GM10266 (cell line): ENCODE results near the gene LRRC1.

Experiments
- DNase-seq: peaks from one replicate; pipeline ENCODE4 v3.0.0; 2012; ENCODE audit errors: extremely low spot score
- TF ChIP-seq, protein P1 (sequence below): IDR thresholded peaks from 2 replicates; pipeline ENCODE4 v1.5.1; 2012; ENCODE audit warnings: mild to moderate bottlenecking, low read depth; ENCODE audit not compliant: control insufficient read depth, insufficient read depth; ENCODE audit errors: missing control alignments

Gene LRRC1

DNA sequence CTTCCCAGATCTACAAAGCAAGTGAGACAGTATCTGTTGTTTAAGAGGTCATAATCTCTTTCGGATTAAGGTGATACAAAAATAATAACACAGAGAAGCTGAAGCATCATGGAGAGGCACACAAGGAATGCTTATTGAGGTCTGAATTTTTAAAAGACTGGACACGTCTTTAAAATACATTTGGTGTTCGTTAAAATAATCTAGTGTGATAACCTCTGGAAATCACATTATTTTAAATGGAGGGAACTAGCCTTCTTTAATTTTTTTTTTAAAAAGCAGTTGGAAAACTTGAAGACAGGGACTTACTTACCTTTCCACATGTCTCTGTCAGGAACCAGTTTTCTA lies 1.9 kb upstream of the LRRC1 start:
- TF ChIP-seq, protein P1, sequence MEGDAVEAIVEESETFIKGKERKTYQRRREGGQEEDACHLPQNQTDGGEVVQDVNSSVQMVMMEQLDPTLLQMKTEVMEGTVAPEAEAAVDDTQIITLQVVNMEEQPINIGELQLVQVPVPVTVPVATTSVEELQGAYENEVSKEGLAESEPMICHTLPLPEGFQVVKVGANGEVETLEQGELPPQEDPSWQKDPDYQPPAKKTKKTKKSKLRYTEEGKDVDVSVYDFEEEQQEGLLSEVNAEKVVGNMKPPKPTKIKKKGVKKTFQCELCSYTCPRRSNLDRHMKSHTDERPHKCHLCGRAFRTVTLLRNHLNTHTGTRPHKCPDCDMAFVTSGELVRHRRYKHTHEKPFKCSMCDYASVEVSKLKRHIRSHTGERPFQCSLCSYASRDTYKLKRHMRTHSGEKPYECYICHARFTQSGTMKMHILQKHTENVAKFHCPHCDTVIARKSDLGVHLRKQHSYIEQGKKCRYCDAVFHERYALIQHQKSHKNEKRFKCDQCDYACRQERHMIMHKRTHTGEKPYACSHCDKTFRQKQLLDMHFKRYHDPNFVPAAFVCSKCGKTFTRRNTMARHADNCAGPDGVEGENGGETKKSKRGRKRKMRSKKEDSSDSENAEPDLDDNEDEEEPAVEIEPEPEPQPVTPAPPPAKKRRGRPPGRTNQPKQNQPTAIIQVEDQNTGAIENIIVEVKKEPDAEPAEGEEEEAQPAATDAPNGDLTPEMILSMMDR: no peak
- DNase-seq: no peak

DNA sequence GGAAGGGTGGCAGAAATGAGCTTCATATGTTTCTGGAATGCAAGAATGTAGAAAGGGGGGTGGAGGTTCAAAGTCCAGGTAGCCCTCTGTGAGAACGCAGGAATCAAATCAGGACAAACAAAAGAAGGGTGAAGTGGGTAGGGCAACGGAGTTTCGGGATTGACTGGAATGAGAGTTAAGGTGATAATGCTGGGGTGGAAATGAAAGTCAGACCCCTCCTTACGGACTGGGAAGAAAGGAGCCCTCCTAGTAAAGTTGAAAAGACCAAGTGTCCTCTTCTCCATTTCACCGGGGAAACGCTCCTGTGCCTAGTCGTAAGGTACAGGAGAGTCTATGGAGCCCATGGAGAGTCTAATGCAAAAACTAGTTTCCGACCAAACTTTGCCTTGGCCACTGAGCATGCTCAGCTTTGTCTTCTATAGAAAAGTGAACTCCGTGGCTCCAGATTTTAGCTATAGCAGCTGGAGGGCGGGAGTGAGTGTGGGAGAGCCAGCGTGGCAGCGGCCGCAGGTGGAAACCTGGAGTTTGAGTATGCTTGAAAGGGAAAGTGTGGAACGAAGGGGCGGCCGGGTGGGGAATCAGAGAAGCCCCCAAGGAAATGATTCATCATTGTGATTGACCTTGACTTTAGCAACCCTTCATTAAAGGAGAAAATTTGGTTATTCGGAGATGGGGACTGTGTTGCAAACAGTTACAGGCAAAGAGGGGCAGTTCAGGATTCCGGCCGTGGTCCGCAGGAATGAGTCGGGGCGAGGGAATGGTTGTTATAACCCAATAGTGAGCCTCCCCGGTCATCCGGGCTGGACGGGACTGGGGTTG lies 1.3 kb upstream of the LRRC1 start:
- TF ChIP-seq, protein P1: no peak
- peak; percentile 35 for DNase-seq

DNA sequence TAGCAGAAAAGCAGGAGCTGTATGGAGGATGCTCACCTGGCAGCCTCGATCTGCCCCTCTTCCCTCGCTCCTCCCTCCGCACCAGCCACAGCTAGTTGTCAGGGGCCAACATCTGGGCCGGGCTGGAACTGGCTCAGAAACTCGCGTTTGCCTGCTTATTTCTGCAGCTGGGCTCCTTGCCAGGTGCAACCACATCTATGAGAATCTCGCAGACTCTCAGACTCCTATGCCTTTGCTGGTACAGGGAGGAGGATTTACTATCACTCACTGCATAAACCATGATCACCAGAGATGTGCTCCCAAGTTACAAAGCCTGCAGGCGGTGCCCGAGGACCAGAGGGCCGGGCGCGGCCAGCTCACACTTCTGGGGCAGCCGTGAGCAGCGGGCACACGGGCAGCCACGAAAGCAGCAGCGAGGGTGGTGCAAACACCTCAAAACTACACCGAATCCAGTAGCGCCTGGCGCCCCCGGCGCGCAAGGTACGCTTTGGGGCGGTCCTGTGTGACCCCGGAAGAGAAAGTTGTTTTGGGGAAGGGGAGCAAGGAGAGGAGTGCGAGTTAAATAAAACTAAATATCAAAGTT lies 577 bp upstream of the LRRC1 start:
- TF ChIP-seq, protein P1: peak; percentile 20
- DNase-seq: peak; percentile 57

DNA sequence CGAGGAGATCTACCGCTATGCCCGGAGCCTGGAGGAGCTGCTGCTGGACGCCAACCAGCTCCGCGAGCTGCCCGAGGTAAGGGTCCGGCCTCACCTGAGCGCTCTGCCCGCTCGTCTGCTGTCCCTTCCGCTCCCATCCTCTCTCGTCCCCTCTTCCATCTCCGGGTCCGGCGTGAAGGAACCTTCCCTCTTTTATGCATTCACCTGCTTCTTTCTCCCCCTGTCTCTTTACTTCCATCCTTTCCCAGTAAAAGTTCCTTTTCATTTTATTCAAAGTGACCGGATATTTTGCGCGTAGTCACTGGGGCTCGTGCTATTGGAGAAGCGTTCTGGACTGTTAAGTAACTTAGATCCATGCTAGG lies 516 bp downstream of the LRRC1 start:
- TF ChIP-seq, protein P1: no peak
- peak; percentile 42 for DNase-seq

DNA sequence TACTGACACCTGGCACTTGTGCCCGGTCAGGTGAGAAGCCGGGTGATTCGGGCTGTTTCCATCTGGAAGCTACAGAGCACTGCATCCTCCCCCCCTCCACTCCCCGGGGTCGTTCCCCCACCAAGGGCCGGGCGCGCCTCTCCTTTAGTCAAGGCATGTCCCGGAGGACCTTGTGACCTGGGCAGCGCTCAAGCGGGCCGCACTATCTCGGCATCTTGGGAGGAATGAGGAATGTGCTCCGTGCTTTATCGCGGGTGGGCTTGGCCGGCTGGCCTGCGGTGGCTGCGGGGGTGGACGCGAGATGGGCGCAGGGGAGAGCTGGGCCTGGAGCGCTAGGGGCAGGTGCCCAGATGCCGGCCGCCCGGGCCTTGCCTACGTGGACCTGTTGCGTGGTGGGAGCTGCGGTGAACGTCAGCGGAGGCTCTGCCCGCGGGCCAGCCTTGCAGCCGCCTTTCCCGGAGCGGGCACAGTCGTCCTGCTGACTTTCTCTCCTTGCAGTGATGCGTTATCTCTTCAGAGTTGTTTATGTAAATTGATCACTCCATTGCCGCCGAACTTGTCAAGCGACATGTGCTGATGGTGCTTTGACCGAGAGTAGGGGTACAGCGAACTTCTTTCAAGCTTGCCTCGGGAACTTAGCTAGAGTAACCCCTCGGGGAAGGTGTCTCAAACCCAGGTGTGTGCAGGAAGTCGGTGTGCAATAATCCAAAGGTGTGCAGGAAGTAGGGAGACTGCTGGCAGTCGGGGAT lies 1.1 kb downstream of the LRRC1 start:
- no peak for DNase-seq
- TF ChIP-seq, protein P1: no peak

DNA sequence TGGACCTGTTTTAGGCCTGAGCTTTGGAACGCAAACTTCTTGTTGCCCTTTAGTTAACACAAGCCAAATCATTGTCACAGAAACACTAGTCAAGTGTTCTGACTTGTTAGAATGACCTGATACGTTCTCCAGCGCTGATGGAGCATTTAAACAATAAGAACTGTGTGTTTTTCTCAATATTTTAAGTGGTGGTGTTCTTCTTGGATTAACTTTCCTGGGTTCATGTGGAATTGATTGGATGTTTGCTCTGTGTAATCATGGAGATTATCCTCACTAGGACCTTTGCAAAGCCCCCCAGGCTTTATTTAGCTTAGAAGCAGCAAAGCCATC lies 1.6 kb downstream of the LRRC1 start:
- TF ChIP-seq, protein P1: no peak
- DNase-seq: no peak

DNA sequence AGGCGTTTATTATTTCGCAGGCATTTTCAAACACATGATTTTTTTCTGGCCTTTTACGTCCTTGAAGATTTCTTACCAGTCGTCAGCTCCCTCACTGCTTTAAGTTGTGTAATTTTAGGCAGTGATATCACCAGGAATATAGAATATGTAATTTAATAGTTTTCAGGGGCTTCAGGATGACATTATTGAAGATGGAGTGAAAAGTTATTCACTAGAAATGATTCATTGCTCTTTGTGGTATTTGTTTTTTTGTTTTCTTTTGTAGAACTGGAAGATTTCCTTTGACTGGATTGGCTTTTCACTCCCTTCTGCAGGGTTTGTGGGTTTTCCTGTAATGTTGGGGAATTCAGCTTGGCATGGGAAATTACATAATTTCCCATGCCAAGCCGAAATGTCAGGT lies 2.0 kb downstream of the LRRC1 start:
- no peak for DNase-seq
- TF ChIP-seq, protein P1: no peak
